HG02588 (cell line): Measurements from ENCODE around the gene RAB8A.
"Not testable (repeated sequence)": the region's sequence is repeated elsewhere in the genome, so short reads cannot be mapped to it uniquely, and the experiment has no call there.

ENCODE experiments used
- ATAC-seq: cut with Tn5 transposase; IDR thresholded peaks from one replicate; pipeline ENCODE4 v1.9.1; 2021; ENCODE audit warnings: mild to moderate bottlenecking, moderate library complexity; ENCODE audit not compliant: unreplicated experiment

RAB8A gene

GRCh38 chr19:16106121-16106520 lies 5.6 kb upstream of the RAB8A start:
- no peak for ATAC-seq

DNA sequence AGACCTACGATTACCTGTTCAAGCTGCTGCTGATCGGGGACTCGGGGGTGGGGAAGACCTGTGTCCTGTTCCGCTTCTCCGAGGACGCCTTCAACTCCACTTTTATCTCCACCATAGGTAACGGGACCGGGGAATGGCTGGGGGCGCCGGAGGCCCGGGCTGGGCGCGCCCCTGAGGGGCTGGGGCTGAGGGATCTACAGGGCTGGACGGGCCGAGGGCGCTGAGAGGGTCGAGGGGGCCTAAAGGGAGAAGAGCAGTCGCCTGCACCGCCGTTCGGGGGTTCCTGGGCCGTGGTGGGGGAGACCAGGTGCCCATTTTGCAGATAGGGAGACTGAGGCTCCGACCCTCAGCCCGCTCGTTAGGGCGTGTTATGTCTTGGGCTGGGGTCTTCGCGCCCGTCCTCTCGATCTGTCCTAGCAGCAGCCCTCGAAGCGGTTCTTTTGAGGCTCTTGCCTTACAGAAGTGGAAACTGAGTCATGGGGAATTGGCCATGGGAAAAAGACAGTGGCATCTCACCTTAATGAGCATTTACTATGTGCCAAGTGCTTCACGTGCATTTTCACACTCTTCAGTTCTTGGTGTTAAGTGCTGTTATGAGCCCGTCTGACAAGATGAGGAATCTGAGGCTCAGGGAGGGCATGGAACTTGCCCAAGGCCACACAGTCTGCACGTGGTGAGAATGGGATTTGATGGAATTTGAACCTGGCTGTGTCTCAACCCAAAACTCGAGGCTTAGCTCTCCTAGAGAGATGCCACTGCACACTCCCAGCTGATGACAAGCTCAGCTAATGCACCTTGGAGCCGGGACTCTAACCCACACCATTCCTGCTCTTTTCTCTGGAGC lies 442 bp downstream of the RAB8A start:
- peak; percentile 1 for ATAC-seq

GRCh38 chr19:16112778-16113177 lies 1.1 kb downstream of the RAB8A start:
- ATAC-seq: no peak

DNA sequence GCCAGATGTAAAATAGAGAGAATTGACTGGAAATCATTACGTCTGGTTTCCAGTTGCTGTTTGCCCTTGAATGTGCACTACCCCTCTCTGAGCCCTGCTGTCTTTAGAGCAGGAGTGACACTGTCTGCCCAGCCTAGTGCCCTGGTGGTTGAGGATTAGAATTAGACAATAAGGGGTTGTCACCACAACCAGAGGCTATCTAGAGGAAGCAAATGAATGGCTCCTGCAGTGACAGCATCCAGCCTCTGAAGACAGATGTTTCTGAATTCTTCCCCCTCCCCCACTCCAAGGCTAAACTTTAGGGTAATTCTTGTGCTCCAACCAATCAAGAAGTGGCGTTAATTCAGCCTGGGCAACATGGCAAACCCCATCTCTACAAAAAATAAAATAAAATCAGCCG lies 2.0 kb downstream of the RAB8A start:
- ATAC-seq: no peak

- ATAC-seq: no peak
Observed at GRCh38 chr19:16115301-16116039, 3.8 kb downstream of the RAB8A start.

DNA sequence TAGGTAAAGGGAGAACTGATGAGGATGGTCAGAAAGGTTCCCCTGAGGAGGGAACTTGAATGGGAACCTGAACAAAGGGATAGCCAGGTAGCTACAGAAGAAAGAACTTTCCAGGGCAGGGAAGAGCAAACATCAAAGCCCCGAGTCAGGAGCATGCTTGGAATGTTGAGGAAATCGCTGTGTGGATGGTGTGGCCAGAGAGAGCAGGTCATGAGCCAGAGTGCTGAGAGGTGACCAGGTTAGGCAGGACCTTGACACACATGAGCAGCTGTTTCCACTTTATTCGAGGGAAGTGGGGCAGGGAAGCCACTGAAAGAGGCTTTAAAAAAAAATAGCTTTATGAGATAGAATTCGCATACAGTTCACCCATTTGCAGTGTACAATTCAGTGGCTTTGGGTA lies 4.4 kb downstream of the RAB8A start:
- no peak for ATAC-seq

DNA sequence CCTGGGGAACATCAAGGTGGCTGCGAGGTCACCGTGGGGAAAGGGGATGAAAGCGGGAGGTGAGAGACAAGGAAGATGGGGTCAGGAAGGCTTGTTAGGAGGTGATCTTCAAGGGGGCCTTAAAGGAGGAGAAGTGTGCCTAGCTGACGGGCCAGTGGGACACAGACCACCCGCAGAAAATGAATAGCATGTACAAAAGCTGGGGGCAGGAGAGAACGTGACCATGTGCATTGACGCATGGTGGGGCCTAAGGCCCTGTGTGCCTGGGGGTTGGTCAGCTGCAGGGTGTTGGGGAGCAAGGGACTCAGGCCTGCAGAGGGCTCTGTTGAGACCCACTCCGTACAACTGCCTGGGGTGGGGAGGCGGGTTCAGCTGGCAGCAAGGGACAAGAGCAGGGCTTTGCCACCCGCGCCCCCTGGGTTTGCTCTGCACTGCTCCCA lies 5.9 kb downstream of the RAB8A start:
- no peak for ATAC-seq

DNA sequence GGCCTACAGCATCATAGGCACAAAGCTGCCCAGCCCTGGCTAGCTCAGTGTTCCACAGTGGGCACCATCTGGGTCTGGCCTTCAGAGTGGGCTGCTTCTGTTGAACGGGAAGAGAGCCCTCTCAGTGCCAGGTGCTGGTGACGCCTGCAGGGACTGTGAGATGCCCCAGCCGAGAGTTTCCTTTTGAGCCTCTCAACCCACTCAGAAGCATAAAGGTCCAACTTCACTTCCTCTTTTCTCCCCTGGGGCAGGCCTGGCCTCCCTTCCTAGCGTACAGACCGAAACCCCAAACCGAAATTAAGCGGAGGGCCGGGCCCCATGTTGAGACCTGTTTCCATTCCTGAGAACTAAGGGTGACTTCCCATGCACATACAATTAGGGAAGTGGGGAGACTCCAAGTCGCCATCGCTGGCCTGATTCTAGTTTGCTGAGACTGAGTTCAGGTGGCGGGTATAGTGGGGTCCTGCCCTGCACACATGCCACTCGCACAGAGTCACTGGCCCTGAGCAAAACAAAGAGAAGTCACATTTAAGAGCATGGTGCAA lies 6.9 kb downstream of the RAB8A start:
- peak; percentile 74 for ATAC-seq

DNA sequence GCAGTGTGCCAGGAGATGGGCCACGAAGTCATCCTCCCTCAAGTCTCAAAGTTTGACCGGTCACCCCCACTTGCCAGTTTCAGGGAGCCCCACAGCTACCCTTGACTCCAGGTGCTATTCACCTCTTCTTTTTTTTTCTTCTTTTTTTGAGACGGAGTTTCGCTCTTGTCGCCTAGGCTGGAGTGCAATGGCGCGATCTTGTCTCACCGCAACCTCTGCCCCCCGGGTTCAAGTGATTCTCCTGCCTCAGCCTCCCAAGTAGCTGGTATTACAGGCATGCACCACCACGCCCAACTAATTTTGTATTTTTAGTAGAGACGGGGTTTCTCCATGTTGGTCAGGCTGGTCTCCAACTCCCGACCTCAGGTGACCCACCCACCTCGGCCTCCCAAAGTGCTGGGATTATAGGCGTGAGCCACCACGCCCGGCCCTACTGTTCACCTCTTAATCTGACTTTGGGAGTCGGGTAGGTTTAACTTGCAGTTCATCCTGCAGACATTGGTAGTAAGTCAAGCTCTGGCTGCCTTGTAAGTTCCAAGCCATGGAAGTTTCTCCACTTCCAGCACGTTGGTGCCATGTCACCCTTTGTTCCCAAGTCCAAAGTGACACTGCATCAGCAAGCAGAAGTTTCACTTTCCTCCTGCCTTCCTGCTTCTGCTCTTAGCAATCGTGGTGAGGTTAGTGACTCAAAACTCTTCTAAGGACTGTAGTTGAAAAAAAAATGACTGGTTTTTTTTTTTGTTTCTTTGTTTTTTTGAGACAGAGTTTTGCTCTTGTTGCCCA lies 7.6 kb downstream of the RAB8A start:
- ATAC-seq: not testable (repeated sequence)

- no peak for ATAC-seq
Observed at GRCh38 chr19:16121141-16121540, 9.5 kb downstream of the RAB8A start.

DNA sequence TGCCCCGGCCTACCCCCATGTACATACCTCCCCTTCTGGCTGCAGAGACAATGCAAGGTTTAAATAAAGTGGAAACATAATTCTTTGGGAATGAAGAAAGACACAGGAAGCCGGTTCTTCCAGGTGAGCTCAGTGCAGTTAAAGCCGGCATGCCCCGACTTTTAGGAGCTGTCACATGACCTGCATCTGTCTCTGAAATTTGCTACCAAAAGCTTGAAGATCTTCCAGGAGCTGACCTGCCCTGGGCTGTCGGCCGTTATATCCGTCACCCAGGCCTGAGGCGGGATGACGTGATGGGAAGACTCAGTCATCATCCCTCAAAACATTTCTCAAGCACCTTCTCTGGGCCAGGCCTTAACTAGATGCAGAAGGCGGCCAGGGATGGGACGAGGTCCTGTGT lies 10.3 kb downstream of the RAB8A start:
- no peak for ATAC-seq

DNA sequence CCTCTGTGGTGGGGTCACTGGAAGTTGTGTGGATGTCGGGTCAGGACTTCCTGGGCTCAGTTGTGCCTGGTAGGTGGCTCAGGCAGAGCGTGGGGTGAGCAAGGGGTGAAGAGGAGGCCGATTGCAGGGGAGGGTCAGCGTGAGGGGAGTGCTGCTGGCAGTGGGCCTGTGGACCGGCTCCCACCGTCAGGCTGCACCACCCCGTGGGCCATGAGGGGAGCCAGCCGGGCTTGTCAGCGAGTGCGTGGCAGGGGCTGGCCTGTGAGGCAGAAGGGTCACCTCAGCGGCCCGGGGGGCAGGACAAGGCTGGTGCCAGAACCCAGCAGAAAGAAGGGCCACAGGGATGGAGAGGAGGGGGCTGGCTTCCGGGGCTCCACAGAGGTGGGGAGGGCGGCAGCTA lies 13.3 kb downstream of the RAB8A start:
- ATAC-seq: no peak

- ATAC-seq: no peak
Observed at GRCh38 chr19:16125737-16126495, 14.2 kb downstream of the RAB8A start.

GRCh38 chr19:16127080-16127479 lies 15.4 kb downstream of the RAB8A start:
- no peak for ATAC-seq

DNA sequence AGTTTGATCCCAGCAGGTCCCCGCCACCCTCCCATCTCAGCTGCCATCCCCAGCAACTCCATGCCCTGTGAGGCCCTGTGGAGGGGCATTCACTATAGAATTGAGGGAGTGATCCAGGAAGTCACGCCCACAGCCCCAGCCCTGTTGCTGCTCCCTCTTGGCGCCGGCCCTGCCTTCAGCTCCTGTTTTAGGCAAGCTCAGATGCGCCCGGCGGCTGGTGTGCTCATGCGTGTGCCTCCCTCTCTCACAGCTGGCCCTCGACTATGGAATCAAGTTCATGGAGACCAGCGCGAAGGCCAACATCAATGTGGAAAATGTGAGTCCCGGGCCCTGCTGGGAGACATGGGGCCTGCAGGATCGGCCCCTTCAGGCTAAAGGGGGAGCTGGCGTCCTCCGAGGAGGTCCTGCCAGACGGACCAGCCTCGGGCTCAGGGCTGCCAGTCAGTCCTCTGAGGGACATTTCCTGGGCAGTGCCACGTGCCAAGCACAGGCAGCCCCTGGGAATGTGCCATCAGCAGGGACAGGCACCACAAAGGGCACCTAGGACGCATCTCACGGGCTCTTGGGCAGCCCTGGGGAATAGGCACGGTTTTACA lies 16.2 kb downstream of the RAB8A start:
- ATAC-seq: no peak

GRCh38 chr19:16131648-16132047 lies 20.0 kb downstream of the RAB8A start:
- ATAC-seq: no peak

GRCh38 chr19:16133818-16134217 lies 22.1 kb downstream of the RAB8A start:
- no peak for ATAC-seq

DNA sequence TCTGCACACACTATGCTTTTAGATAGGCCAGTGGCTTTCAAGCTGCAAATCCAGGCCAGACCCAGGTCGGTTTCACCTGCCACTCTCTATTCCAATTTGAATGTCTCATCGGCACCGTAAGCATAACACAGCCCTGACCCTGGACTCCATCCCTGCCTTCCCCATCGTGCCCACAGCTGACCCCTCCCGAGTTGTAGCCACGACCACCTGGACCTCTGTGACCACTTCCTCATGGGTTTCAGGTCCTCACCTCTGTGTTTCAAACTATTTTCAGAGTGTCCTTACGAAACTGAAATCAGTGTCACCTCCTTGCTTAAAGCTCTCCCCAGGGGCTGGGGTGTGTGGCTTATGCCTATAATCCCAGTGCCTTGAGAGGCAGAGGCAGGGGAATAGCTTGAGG lies 22.8 kb downstream of the RAB8A start:
- ATAC-seq: no peak

DNA sequence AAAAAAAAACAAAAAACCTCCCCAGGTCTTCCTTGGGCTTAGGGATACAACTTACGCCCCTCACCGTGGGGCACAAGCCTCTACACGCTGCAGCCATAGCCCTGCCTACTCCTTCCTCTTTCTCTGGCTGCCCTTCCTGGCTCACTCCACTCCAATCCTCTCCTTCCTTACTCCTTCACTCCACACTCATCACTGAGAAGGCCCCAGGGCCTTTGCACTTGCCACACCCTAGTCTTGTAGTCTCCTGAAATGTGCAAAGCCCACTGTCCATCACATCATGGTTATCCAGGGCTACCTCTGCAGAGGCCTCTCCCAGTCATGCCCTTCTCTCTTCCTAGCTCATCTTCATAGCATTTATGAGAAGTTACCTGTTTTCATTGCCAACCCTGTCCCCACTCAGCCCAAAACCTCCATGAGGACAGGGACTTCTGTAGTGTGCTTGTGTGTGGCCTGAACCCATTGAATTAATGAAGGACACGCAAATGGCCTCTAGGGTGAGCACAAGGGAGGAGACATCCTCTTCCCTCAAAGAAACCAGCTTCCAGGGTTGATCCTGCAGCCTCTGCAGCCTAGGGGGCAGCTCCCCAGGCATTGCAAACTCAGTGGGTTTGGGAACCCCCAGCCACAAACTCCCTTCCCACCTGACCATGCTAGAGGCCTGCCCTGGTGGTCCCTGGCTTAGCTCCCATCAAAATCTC lies 23.9 kb downstream of the RAB8A start:
- ATAC-seq: no peak
